GM19035 (cell line): ENCODE measurements around the gene ASPN.

Experiments
- ATAC-seq: cut with Tn5 transposase; IDR thresholded peaks from one replicate; pipeline ENCODE4 v1.9.1; 2021; ENCODE audit not compliant: unreplicated experiment

ASPN gene

DNA sequence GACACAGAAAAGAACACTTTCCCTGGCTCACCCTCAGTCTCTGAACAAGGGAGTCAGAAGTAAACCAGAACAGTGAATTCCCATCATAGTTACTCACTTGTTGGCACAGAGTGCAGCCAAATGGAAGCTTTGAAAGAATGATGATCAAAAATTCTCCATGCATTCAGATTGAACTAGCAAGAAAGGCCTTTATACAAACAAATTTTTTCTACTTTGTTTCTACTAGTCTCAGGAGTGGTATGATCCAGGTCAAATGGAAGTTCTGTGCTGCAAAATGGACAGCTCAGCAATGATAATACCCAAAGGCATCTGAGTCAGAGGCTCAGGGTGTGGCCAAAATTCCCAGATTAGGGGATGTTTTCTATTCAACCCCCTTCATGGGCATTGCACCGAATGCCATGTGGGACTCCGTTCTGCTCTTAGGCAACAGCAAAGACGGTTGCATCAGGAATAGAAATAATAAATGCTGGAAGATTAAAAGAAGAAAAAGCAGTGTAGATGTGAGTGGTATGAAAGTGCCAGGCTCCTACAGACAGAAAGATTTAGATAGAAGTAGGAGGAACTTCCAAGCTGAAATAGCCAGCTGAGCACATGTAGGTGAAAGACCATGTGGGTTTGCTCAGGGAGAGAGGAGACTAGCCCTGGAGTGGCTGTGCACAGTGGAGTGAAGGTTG, 24.0 kb upstream of the ASPN start:
- ATAC-seq: no peak

DNA sequence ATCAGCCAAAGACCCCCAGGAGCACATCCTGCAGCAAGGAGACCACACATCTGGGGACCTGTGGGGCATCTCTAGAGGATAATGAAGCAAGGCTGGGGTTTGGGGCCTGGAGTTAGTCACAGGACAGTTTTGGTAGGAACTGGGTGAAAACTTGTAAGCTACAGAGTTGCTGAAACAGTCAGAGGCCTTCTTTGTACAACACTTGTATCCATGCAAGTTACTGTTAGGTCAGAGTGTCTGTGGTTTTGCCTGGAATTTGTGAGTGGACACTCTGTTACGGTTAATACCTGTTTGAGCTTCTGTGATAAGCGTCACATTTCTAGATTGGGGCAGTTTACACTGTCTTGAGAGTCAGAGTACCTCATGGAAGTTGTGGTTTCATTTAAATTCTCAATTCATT, 22.6 kb upstream of the ASPN start:
- ATAC-seq: no peak

- ATAC-seq: no peak
Measured at GRCh38 chr9:92503156-92503555, 20.9 kb upstream of the ASPN start.

- ATAC-seq: no peak
Measured at GRCh38 chr9:92501671-92502393, 19.5 kb upstream of the ASPN start.

DNA sequence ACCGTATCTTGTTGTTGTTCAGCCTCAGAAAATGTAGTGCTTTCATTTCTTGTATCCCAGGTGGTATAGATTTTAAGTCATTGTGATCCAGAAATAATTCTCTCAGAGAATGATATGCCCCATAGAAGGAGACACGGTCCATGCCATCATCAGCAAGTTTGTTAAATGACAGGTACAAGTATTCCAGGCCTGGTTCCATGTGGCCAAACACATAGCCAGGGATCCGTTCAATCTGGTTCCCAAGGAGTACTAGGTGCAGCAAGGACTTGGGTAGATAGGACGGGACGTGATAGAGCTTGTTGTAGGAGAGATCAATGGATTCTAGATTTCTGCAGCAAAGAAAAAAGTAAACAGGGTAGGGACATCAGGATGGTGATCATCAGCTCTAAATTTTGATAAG, 18.4 kb upstream of the ASPN start:
- no peak for ATAC-seq

DNA sequence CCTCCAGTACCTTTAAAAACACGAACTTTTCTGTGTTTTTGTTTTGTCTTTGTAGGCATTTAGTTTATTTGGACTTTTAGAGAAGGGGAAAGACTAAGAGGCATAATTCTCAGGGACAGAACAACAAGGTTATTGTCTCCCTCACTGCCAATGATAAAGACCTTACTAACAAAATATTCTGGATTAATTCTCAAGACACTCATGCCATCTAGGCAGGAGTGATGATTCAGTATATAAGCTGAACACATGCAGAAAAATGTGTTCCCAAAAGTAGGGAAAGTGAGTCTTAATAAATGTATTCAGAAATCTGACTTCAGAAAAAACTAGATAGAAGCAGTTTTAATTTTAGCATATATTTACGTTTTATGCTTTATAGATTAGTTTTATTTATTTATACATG, 17.4 kb upstream of the ASPN start:
- ATAC-seq: no peak

DNA sequence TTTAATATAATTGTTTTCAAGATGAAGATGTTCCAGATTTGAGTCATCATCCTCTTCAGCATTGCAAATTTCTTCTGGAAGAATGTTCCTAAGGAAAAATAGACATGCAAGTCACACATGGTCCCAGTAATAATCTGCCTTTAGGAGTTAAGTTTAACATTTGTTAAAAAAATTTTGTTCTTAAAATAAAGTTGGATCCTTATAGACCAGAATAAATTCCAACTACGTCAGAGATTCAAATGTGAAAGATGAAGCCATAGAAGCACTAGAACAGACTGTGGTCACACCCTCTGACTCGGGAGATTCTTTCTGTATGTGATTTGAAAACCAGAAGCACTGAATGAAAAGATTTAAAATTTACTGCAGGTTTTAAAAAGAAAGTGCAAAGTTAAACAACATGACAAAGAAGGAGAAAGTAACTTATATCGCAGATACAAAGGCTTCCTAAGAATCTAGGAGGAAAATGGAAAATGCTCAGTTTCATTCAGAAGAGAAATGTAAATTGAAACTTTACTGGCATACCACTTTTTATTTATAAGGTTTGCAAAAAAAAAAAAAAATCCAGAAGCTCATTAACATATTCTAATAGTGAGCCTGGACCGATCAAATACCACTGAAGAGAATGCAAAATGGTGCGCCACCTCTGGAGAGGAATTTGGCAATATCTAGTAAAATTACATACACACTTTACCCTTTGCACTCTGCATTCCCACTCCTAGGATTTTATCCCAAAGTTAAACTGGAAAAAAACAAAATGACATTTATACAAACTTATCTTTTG, 14.3 kb upstream of the ASPN start:
- no peak for ATAC-seq

- no peak for ATAC-seq
Measured at GRCh38 chr9:92494856-92495255, 12.6 kb upstream of the ASPN start.

DNA sequence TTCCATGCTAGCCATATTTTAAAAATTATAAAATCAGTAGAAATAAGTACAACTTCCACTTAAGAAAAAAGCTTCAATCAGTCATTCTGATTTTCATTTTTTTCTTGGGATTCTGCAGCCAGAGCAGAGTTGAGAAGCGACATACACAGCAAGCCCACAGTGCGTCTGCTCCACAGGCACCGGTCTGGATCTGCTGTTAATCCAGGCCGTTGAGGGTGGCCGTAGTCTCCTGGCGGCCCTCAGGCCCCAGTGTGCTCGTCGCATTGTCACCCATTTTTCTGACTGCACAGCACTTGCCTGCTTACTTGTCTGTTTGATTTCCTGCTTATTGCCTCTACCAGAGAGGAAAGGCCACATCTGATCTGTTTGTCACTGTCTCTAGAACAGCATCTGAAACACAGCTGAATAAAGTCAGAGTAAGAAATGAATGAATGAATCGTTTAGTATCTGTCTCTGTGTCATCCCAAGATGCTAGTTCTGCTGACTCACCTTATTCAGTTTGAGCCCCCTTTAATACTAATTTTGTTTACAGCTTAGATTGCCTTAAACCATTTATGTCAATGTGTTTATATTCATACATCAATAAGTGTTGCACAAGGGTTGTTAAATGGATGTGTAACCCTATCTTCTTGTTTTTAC, 11.6 kb upstream of the ASPN start:
- ATAC-seq: no peak

DNA sequence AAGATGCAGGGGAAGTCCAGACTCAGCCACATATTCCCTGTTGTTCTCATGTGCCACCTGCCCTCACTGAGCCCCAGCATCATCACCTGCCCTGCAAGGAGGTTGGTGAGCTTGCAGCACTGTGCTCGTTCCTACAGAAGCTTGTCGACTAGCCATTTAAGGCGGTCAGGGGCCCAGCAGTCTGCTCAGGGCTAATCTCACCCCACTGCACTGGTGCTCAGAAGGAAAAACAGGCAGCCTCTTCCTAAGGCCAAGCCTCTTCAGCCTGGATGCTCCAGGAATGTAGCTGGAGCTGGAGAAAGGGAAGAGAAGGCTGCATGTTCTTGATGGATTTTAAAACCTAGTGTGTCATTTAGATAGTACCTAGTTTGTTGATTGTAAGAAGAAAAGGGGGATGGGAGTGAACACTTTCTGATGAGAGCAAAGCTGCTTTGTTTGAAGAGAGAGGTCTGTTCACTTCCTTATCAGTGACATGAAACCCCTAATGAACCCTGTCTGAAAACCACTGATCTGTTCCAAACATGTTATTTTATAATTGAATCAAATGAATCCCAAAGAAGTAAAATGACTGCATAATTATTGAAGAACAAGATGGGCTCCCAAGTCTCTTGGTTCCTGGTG, 10.6 kb upstream of the ASPN start:
- ATAC-seq: no peak

DNA sequence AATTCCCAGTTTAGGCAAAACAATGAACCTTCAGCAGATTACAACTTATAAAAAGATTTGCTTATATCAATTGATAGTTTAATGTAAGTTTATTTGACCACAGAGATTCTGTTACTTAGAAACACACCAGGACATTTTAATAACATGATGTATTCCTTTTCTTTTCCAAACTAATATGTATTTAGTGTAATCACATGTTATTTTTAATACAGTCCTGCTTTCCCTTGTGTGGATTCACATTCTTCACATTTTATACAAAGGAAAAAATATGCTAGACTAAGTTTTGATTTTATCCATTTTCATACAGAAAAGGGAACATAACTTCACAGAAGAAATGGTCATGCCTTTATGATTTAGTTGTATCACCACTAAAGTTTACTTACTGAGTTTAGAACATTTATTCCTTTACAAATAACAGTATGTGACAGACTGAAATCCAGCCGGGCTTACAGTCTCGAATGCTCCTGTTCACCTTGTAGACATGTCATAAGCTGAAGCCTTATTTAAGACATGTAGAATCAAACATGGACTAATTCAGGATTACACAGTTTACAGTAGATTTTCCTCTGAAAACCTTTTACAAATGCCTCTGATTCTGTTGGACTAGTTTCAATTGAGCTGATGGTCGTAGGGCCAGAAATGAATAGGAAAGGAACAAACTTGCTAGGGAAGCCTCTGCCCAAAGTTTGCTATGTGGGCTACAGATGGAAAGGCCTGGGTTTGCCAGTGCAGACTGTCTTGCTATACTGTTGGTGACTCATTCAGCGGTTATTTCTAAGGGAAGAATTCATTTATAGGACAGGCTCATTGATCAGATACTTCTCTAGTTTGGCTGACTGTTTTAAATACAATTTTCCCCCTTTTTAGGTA, 6.6 kb upstream of the ASPN start:
- no peak for ATAC-seq

DNA sequence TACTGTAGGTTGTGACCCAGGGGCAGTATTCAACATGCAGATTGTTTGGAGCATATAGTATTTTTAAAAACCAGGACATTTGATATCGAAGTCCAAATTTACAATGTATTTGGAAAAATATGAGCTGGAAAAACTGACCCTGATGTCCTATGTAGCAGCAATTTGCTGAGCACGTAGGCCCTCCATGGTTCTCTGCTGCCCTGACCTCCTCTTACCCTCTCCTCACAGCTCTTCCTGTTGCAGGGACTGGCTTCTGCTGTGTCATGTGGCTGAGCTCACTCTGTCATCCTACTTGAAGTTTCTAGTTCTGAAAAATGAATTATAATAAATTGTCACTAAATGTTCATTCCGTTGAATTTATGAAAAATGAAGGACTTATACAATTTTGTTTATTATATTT, 4.1 kb upstream of the ASPN start:
- no peak for ATAC-seq

- ATAC-seq: no peak
Measured at GRCh38 chr9:92484563-92484962, 2.3 kb upstream of the ASPN start.

GRCh38 chr9:92483627-92484545, 1.6 kb upstream of the ASPN start:
- no peak for ATAC-seq

DNA sequence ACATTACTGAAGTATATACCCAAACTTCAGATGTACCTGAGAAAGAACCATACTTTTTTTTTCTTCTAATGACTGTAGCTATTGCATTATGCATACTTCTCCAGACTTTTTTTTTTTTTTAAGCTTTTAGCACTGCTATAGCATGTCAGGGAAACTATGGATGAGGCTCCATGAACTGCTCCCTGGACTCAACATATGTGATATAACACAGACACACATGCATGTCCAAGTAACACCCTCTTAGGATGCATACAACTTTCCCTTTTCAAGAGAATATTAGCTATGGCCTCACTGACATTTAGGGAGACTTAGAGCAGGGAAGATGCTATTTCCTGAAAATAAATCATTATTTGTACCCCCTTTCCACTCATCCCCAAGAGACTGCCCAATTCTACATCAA, 499 bp upstream of the ASPN start:
- ATAC-seq: no peak

DNA sequence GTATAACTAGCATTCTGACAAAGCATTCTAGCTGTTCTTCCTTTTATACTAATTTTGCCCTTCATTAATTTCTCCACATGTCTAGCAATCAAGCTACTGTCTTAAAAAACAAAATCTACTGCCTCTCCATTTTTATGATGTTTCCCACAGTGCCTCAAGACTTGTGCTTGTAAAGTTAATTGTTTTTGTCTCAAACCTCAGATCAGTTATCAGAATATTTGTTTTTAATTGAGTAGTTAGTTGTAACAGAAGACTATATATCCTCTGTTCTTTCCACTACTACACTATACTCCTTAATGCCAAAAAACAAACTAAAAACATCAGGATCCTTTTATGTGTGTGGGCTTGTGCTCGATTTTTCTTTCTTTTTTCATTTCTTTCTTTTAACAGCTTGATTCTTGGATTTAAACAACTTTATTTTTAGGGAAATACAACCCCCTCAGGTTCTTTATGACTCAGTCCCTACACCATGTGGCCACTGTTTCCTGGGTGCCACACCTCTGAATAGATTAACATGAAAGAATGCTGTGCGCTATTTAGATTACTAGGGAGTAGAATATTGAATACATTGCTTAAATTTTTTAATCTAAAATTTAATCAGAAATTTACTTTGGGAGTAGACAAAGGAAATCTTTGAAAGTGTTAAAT, 1.2 kb downstream of the ASPN start:
- no peak for ATAC-seq

- ATAC-seq: no peak
Measured at GRCh38 chr9:92480291-92480771, 2.0 kb downstream of the ASPN start.

DNA sequence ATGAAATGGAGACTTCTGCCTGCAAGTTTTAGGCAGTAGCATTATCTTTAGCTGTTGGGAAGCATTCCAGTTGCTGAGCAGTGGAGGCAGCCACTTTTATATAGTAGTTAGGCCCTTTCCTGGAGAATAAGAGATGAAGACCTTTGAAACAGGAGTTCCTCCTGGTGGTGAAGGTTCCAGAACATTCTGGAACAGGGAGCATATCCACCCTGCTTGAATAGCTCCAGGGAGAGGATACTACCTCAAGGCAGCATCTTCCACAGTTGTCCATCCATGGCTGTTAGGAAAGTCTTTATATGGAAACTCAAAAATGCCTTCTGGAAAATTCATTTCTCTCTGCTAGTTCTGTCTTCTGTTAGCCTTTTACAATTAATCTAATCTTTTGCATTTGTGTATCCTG, 3.0 kb downstream of the ASPN start:
- ATAC-seq: no peak

DNA sequence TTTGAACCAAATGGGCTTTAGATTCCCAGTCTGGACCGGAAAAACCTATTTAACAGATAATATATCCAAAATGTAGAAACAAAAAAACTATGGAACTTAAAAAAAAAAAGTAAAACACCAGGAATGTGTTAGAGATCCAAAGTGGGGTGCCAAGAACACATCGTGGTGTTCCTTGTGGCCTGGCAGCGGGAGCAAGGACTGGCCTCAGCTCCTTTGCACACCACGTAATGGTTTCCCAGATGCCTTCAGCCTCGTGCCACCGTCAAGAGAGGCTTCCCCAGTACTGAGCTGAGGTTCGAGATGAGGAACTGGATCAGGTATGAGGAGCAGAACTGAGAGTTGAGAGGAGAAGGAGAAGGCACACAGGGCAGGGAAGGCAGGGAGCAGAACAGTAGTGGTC, 3.5 kb downstream of the ASPN start:
- no peak for ATAC-seq
